Mononuclear cell (primary cell): ENCODE measurements around the gene TTLL1. TPM values are rescaled to one million over a fixed set of nuclear protein-coding genes. Genes with fewer than 3 reads are reported as not detected.

Source experiments
- H3K27me3 ChIP-seq: 2 replicates; pipeline ENCODE4 v1.6.0; 2011; ENCODE audit warnings: low read length, control low read depth; ENCODE audit not compliant: insufficient read depth
- H3K4me1 ChIP-seq: 2 replicates; pipeline ENCODE4 v1.5.1; 2011; ENCODE audit warnings: mild to moderate bottlenecking, low read length, control low read depth; ENCODE audit not compliant: insufficient read depth
- H3K4me3 ChIP-seq: 2 replicates; pipeline ENCODE4 v1.5.1; 2011; ENCODE audit warnings: mild to moderate bottlenecking, low read length, moderate library complexity
- H3K9me3 ChIP-seq: 2 replicates; pipeline ENCODE4 v1.5.1; 2011; ENCODE audit warnings: low read depth, mild to moderate bottlenecking, control low read depth, low read length
- total RNA-seq: library from RNA; depleted of rRNA; stranded (reverse); fragments of >200 nt; gene quantifications from one replicate; pipeline ENCODE4 v1.2.3, GENCODE V29; 2012

TTLL1 gene
- total RNA-seq, 1 donor = 2.8 TPM

- no peak overlapping the region for H3K4me3 ChIP-seq
- peaks cover 8% of the 10 kb centered on the region for H3K4me1 ChIP-seq
- no peaks in the 10 kb centered on the region for H3K27me3 ChIP-seq
- no peaks in the 10 kb centered on the region for H3K9me3 ChIP-seq
Observed at GRCh38 chr22:43096420-43096819, 7.2 kb upstream of the TTLL1 start.

DNA sequence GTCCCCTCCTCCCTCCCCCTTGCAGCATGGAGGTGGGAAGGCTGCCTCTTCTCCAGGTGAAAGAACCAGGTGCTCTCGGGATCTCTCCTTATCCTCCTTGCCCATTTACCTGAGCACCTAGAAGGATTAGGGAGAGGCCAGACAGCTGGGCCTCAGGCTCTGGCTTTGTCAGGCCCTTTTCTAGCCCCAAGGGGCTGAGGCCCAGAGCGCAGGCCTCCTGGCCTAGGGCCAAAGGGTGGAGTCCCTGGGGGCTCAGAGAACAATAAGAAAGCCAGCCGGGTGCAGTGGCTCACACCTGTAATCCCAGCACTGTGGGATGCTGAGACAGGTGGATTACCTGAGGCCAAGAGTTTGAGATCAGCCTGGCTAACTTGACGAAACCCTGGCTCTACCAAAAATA, 5.4 kb upstream of the TTLL1 start:
- Histone ChIP-seq H3K9me3 (no peaks in the 10 kb centered on the region), H3K4me3 (no peak overlapping the region), H3K27me3 (no peaks in the 10 kb centered on the region), H3K4me1 (peaks cover 15% of the 10 kb centered on the region)

- H3K9me3 ChIP-seq = no peaks in the 10 kb centered on the region
- no peak overlapping the region for H3K4me3 ChIP-seq
- no peaks in the 10 kb centered on the region for H3K27me3 ChIP-seq
- peaks cover 17% of the 10 kb centered on the region for H3K4me1 ChIP-seq
Observed at GRCh38 chr22:43094085-43094484, 4.9 kb upstream of the TTLL1 start.

GRCh38 chr22:43092085-43092484, 2.9 kb upstream of the TTLL1 start:
- no peaks in the 10 kb centered on the region for H3K9me3 ChIP-seq
- peaks cover 26% of the 10 kb centered on the region for H3K4me1 ChIP-seq
- no peaks in the 10 kb centered on the region for H3K27me3 ChIP-seq
- no peak overlapping the region for H3K4me3 ChIP-seq

DNA sequence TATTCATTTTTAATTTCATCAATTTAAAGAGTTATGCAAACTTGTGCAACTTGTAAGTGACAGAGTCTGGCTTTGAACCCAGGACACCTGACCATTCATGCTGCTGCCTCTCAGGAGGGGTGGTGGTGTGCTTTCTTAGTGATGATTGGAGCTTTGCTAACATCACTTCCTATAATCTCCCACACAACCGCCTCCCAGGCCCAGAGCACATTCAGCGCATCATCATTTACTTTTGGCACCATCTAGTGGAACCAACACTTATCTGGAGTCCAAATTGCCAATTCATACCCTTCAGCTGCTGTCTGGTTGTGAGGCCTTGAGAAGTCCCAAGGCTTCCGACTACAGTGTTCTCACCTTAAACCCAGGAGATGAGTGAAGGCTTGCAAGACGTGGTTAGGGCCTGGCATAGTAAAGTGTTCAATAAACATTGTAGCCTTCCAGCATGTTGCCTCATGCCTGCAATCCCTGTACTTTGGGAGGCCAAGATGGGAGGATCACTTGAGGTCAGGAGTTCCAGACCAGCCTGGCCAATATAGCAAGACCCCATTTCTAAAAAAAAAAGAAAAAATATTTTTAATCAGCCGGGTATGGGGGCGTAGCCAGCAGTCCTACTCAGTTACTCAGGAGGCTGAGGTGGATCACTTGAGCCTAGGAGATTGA, 1.1 kb upstream of the TTLL1 start:
- no peaks in the 10 kb centered on the region for H3K9me3 ChIP-seq
- peaks cover 26% of the 10 kb centered on the region for H3K4me1 ChIP-seq
- H3K4me3 ChIP-seq = no peak overlapping the region
- H3K27me3 ChIP-seq = no peaks in the 10 kb centered on the region

DNA sequence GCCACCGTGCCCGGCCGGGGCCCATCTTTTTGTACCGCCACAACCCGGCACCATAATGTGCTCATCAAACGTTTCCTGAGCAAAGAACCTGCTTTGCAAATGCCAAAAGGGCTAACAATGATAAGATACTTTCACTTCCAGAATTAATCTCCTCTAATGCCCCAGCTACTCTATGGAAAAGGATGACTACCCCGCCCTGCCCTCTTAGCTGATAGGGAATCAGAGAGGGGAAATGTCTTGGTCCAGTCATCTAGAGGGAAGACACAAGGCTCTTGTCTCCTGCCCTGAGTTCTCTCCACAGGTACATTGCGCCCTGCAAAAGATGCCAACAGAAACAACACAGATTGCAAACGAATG, 586 bp downstream of the TTLL1 start:
- peaks cover 26% of the 10 kb centered on the region for H3K4me1 ChIP-seq
- no peaks in the 10 kb centered on the region for H3K9me3 ChIP-seq
- H3K4me3 ChIP-seq = peak overlapping the region; percentile 63
- H3K27me3 ChIP-seq = no peaks in the 10 kb centered on the region

GRCh38 chr22:43085658-43086606, 3.3 kb downstream of the TTLL1 start:
- H3K27me3 ChIP-seq = no peaks in the 10 kb centered on the region
- H3K4me1 ChIP-seq = peaks cover 18% of the 10 kb centered on the region
- no peak overlapping the region for H3K4me3 ChIP-seq
- no peaks in the 10 kb centered on the region for H3K9me3 ChIP-seq

GRCh38 chr22:43081968-43082367, 7.2 kb downstream of the TTLL1 start:
- H3K4me3 ChIP-seq = no peak overlapping the region
- H3K4me1 ChIP-seq = no peaks in the 10 kb centered on the region
- no peaks in the 10 kb centered on the region for H3K27me3 ChIP-seq
- H3K9me3 ChIP-seq = no peaks in the 10 kb centered on the region

DNA sequence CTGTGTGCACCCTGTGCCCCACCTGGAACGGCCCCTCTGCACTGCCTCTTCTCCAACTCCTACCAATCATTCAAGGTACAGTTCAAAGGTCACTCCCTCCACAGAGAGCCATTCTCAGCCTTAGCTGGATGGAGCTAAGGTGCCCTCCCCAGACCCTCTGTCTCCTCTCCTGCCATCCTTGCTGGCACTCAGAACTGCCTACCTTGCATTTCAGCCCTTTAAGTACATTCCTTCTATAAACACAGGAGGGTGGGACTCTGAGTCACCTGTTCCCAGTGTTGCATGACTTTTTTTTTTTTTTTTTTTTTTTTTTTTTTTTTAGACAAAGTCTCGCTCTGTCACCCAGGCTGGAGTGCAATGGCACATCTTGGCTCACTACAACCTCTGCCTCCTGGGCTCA, 8.6 kb downstream of the TTLL1 start:
- Histone ChIP-seq H3K4me1 (no peaks in the 10 kb centered on the region), H3K27me3 (no peaks in the 10 kb centered on the region), H3K9me3 (no peaks in the 10 kb centered on the region), H3K4me3 (no peak overlapping the region)

DNA sequence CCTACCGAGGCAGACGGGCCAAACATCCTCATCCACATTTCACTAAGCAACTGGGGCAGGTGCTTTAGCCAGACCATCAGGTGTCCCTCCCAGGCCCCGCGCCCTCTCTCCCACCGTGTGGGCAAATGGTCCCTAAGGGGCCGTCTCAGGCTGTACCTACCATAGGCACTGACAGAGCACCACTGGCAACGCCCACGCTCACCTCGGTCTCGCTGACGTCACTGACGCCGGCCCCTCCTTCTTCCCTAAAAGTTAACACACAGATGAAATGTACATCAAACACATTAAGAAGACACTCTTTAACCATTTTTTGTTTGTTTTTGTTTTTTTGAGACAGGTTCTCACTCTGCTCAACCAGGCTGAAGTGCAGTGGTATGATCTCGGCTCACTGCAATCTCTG, 9.4 kb downstream of the TTLL1 start:
- Histone ChIP-seq H3K4me3 (no peak overlapping the region), H3K27me3 (no peaks in the 10 kb centered on the region), H3K9me3 (no peaks in the 10 kb centered on the region), H3K4me1 (no peaks in the 10 kb centered on the region)

DNA sequence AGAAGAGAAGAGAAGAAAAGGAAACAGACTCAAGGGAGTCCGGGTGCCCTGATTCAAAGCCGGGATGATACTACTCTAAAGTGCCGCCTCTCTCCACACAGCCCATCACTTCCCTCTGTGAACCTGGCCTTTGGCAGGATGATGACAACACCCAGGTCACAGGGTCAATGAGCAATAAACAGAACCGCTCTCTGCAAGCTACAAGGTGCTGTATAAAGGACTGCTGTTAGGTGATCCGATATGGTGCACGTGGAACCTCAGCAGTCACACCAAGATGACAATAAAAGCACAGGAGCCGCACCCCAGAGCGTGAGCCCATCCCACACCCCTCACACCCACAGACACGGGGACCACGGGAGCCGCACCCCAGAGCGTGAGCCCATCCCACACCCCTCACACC, 10.7 kb downstream of the TTLL1 start:
- no peaks in the 10 kb centered on the region for H3K9me3 ChIP-seq
- H3K4me1 ChIP-seq = no peaks in the 10 kb centered on the region
- no peaks in the 10 kb centered on the region for H3K27me3 ChIP-seq
- H3K4me3 ChIP-seq = no peak overlapping the region

- H3K4me3 ChIP-seq = no peak overlapping the region
- no peaks in the 10 kb centered on the region for H3K27me3 ChIP-seq
- H3K4me1 ChIP-seq = no peaks in the 10 kb centered on the region
- H3K9me3 ChIP-seq = no peaks in the 10 kb centered on the region
Observed at GRCh38 chr22:43077121-43077877, 11.9 kb downstream of the TTLL1 start.

GRCh38 chr22:43066844-43067385, 22.3 kb downstream of the TTLL1 start:
- no peaks in the 10 kb centered on the region for H3K4me1 ChIP-seq
- H3K4me3 ChIP-seq = no peak overlapping the region
- no peaks in the 10 kb centered on the region for H3K9me3 ChIP-seq
- H3K27me3 ChIP-seq = no peaks in the 10 kb centered on the region

DNA sequence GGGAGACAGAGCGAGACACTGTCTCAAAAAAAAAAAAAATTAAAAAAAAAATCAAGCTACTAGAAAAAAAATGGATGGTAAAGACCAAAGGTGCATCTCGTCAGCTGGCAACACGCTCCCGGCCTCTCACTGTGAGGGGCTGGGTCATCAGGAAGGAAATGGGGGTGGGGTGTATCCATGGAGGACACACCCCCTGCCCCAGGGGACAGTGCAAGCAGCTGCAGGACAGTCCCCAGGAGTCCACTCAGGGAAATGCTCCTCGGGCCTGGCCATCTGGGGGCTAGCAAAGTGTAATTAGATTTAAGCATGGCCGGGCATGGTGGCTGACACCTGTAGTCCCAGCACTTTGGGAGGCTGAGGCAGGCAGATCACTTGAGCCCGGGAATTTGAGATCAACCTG, 23.1 kb downstream of the TTLL1 start:
- H3K4me3 ChIP-seq = no peak overlapping the region
- no peaks in the 10 kb centered on the region for H3K27me3 ChIP-seq
- H3K4me1 ChIP-seq = no peaks in the 10 kb centered on the region
- H3K9me3 ChIP-seq = no peaks in the 10 kb centered on the region

DNA sequence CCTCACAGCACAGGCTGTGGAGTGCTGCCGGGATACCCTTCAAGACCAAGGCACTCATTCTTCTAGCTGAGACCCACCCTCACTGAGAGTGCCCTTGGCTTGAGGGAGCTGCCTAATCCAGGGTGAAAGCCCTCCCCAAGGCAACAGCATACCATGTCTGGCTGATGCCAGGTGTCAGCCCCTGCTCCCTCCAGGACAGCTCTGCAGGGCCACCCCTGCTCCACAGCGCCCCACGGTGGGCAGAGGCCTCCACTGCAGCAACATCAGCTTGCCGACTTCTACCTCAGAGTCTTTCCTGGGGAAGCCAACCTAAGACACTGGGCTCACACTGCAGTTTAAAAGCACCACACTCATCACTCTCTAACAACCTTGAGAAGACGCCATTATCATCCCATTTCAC, 29.0 kb downstream of the TTLL1 start:
- no peaks in the 10 kb centered on the region for H3K9me3 ChIP-seq
- no peaks in the 10 kb centered on the region for H3K27me3 ChIP-seq
- H3K4me1 ChIP-seq = no peaks in the 10 kb centered on the region
- no peak overlapping the region for H3K4me3 ChIP-seq
